HEK293 (cell line): ENCODE data around the gene TTLL1.

Source experiments
- WT1 ChIP-seq: fragments of 450-650 bp; formaldehyde crosslinking; IDR thresholded peaks from 2 replicates; pipeline ENCODE4 v1.5.1; 2016; ENCODE audit warnings: missing biosample characterization, missing genetic modification characterization
- YY1 ChIP-seq: fragments of 450-650 bp; formaldehyde crosslinking; IDR thresholded peaks from 2 replicates; pipeline ENCODE4 v1.5.1; 2018; ENCODE audit warnings: missing biosample characterization, missing genetic modification characterization
- ZNF391 ChIP-seq: fragments of 450-650 bp; formaldehyde crosslinking; IDR thresholded peaks from 2 replicates; pipeline ENCODE4 v1.5.1; 2016; ENCODE audit warnings: low read depth, missing biosample characterization, missing genetic modification characterization, borderline replicate concordance
- ZNF529 ChIP-seq: fragments of 450-650 bp; formaldehyde crosslinking; IDR thresholded peaks from 2 replicates; pipeline ENCODE4 v1.5.1; 2017; ENCODE audit warnings: missing genetic modification characterization, missing biosample characterization; ENCODE audit not compliant: insufficient replicate concordance
- ZNF549 ChIP-seq: fragments of 450-650 bp; IDR thresholded peaks from 2 replicates; pipeline ENCODE4 v1.5.1; 2018; ENCODE audit warnings: missing biosample characterization, missing genetic modification characterization, mild to moderate bottlenecking, inconsistent platforms, moderate library complexity
- ZNF600 ChIP-seq: fragments of 450-650 bp; formaldehyde crosslinking; IDR thresholded peaks from 2 replicates; pipeline ENCODE4 v1.5.1; 2016; ENCODE audit warnings: missing biosample characterization, missing genetic modification characterization
- ZNF791 ChIP-seq: fragments of 450-650 bp; formaldehyde crosslinking; IDR thresholded peaks from 2 replicates; pipeline ENCODE4 v1.5.1; 2016; ENCODE audit warnings: missing biosample characterization, missing genetic modification characterization
- ZNF792 ChIP-seq: fragments of 450-650 bp; formaldehyde crosslinking; IDR thresholded peaks from 2 replicates; pipeline ENCODE4 v1.5.1; 2016; ENCODE audit warnings: missing biosample characterization, missing genetic modification characterization
- TF ChIP-seq, protein P1 (sequence below): fragments of 450-650 bp; formaldehyde crosslinking; IDR thresholded peaks from 2 replicates; pipeline ENCODE4 v1.5.1; 2016; ENCODE audit warnings: missing biosample characterization, missing genetic modification characterization
- TF ChIP-seq, protein P2 (sequence below): fragments of 450-650 bp; formaldehyde crosslinking; IDR thresholded peaks from 2 replicates; pipeline ENCODE4 v1.5.1; 2016; ENCODE audit warnings: missing biosample characterization, missing genetic modification characterization
- TF ChIP-seq, protein P3 (sequence below): fragments of 450-650 bp; formaldehyde crosslinking; IDR thresholded peaks from 2 replicates; pipeline ENCODE4 v1.5.1; 2016; ENCODE audit warnings: missing biosample characterization, missing genetic modification characterization
- TF ChIP-seq, protein P4 (sequence below): fragments of 450-650 bp; formaldehyde crosslinking; IDR thresholded peaks from 2 replicates; pipeline ENCODE4 v1.5.1; 2016; ENCODE audit warnings: missing biosample characterization, missing genetic modification characterization, low read depth

DNA sequence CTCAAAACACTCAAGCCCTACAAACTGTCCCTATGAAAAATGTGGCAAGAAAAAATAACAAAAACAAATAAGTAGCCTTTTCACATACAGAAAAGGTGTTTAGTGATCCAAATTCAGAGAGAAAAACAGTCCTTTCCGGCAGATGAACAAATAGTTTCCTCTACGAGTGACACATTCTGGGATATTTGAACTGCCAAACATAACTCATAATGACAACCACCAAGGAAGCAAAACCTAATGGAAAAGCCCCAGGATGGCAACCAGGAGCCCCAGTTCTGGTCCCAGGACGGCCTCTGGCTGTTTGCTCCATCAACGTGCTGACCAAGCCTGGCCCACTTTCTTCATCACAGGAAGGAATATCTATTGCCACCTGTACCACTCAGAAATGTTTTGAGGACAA, 80.3 kb downstream of the TTLL1 start:
- TF ChIP-seq ZNF791 (tag by site-specific recombination): no peak
- no peak for TF ChIP-seq ZNF391
- TF ChIP-seq, protein P1, sequence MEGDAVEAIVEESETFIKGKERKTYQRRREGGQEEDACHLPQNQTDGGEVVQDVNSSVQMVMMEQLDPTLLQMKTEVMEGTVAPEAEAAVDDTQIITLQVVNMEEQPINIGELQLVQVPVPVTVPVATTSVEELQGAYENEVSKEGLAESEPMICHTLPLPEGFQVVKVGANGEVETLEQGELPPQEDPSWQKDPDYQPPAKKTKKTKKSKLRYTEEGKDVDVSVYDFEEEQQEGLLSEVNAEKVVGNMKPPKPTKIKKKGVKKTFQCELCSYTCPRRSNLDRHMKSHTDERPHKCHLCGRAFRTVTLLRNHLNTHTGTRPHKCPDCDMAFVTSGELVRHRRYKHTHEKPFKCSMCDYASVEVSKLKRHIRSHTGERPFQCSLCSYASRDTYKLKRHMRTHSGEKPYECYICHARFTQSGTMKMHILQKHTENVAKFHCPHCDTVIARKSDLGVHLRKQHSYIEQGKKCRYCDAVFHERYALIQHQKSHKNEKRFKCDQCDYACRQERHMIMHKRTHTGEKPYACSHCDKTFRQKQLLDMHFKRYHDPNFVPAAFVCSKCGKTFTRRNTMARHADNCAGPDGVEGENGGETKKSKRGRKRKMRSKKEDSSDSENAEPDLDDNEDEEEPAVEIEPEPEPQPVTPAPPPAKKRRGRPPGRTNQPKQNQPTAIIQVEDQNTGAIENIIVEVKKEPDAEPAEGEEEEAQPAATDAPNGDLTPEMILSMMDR (tag by site-specific recombination): no peak
- TF ChIP-seq ZNF792: no peak
- TF ChIP-seq ZNF549: no peak
- TF ChIP-seq ZNF529: no peak
- TF ChIP-seq, protein P2, sequence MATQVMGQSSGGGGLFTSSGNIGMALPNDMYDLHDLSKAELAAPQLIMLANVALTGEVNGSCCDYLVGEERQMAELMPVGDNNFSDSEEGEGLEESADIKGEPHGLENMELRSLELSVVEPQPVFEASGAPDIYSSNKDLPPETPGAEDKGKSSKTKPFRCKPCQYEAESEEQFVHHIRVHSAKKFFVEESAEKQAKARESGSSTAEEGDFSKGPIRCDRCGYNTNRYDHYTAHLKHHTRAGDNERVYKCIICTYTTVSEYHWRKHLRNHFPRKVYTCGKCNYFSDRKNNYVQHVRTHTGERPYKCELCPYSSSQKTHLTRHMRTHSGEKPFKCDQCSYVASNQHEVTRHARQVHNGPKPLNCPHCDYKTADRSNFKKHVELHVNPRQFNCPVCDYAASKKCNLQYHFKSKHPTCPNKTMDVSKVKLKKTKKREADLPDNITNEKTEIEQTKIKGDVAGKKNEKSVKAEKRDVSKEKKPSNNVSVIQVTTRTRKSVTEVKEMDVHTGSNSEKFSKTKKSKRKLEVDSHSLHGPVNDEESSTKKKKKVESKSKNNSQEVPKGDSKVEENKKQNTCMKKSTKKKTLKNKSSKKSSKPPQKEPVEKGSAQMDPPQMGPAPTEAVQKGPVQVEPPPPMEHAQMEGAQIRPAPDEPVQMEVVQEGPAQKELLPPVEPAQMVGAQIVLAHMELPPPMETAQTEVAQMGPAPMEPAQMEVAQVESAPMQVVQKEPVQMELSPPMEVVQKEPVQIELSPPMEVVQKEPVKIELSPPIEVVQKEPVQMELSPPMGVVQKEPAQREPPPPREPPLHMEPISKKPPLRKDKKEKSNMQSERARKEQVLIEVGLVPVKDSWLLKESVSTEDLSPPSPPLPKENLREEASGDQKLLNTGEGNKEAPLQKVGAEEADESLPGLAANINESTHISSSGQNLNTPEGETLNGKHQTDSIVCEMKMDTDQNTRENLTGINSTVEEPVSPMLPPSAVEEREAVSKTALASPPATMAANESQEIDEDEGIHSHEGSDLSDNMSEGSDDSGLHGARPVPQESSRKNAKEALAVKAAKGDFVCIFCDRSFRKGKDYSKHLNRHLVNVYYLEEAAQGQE (tag by site-specific recombination): no peak
- no peak for TF ChIP-seq WT1 (tag by site-specific recombination)
- TF ChIP-seq, protein P3, sequence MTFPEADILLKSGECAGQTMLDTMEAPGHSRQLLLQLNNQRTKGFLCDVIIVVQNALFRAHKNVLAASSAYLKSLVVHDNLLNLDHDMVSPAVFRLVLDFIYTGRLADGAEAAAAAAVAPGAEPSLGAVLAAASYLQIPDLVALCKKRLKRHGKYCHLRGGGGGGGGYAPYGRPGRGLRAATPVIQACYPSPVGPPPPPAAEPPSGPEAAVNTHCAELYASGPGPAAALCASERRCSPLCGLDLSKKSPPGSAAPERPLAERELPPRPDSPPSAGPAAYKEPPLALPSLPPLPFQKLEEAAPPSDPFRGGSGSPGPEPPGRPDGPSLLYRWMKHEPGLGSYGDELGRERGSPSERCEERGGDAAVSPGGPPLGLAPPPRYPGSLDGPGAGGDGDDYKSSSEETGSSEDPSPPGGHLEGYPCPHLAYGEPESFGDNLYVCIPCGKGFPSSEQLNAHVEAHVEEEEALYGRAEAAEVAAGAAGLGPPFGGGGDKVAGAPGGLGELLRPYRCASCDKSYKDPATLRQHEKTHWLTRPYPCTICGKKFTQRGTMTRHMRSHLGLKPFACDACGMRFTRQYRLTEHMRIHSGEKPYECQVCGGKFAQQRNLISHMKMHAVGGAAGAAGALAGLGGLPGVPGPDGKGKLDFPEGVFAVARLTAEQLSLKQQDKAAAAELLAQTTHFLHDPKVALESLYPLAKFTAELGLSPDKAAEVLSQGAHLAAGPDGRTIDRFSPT (tag by site-specific recombination): no peak
- TF ChIP-seq, protein P4, sequence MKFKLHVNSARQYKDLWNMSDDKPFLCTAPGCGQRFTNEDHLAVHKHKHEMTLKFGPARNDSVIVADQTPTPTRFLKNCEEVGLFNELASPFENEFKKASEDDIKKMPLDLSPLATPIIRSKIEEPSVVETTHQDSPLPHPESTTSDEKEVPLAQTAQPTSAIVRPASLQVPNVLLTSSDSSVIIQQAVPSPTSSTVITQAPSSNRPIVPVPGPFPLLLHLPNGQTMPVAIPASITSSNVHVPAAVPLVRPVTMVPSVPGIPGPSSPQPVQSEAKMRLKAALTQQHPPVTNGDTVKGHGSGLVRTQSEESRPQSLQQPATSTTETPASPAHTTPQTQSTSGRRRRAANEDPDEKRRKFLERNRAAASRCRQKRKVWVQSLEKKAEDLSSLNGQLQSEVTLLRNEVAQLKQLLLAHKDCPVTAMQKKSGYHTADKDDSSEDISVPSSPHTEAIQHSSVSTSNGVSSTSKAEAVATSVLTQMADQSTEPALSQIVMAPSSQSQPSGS (tag by site-specific recombination): no peak
- no peak for TF ChIP-seq ZNF600 (tag by site-specific recombination)
- no peak for TF ChIP-seq YY1 (tag by site-specific recombination)
